GM18870 (cell line): ENCODE results near the gene MYCBP2.
"Not testable (repeated sequence)": the region's sequence is repeated elsewhere in the genome, so short reads cannot be mapped to it uniquely, and the experiment has no call there.

Source experiments
- ATAC-seq: cut with Tn5 transposase; IDR thresholded peaks from one replicate; pipeline ENCODE4 v1.9.1; 2021; ENCODE audit warnings: moderate library complexity; ENCODE audit not compliant: unreplicated experiment

The MYCBP2 gene

DNA sequence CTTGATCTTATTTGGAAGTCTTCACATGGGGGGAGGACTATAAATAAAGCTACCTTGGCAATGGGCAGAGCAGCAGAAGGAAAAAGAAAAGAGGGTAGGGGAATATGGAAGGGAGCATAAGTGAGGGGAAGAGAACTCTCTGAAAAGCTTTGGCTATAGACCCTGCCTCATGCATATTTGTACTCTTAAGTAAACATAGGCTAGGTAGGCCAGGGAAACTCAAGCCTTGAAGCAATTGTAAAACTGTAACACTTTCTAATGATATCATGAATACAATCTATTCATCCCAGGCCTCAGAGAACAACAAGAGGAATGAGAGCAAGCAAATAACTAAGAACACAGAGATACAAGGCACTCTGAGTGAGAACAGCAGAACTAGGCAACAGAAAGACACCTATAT is 20.4 kb downstream of the MYCBP2 start:
- ATAC-seq: no peak

DNA sequence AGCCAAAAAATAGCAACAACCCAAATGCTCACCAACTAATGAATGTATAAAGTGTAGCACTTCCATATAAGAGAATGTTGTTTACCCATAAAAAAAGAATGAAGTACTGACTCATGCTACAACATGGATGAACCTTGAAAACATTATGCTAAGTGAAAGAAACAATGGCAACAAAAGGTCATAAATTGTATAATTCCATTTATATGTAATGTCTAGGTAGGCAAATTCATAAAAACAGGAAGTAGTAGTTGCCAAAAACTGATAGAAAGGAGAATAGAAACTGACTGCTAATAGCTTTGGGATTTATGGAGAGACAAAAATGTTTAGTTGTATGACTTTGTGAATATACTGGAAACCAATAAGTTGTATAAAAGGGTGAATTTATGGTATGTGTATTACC is 21.6 kb downstream of the MYCBP2 start:
- ATAC-seq: no peak

DNA sequence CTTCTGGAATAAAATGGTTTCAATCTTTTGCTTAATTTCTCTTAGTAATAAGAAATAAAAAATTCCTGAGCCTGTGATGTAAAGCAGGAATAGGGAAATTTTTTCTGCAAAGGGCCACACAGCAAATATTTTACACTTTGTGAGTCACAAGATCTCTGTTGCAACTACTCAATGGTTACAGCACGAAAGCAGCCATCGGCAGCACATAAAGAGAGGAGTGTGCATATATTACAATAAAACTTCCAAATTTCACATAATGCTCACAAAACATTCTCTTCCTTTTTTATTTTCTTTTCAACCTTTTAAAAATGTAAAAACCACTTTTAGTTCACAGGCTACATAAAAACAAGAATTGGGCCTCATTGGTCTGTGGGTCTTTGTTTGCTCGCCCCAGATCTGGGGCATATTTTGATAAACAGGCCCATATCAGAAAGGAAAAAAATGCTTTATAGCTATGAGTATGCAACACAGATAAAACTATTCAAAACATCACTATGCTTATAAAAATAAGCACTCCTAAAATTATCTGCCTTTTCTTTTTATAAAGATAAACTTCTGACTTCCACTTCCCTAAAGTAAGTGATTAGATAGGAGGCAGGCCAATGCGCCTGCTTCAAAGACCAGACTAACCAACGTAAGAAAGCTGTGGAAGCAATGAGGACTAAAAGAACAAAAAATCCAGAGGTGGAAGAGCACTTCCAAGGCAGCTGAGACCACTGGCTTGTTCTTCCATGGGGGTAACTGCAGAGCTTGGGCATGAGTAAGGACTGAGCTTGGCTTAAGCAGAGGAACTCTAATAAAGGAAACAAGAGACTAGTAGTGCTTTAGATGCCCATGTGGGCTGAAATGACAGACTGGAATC is 26.5 kb downstream of the MYCBP2 start:
- ATAC-seq: no peak

DNA sequence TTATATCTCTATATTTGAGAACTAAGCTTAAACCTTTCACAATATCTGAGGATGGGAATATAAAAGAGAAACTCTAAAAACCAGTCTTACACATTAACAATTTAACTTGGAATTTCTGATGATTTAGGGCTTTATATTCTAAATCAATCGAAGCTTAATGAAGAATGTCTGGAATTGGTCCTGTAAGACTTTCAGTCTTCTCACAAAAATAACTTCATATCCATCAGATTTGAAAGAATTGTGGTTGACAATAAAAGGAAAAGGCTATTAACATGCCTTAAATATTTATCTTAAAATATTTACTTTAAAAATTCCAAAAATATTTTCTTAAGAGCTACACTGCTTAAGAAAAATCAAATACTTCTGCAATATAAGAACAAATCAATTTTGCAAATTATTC is 27.3 kb downstream of the MYCBP2 start:
- ATAC-seq: no peak

DNA sequence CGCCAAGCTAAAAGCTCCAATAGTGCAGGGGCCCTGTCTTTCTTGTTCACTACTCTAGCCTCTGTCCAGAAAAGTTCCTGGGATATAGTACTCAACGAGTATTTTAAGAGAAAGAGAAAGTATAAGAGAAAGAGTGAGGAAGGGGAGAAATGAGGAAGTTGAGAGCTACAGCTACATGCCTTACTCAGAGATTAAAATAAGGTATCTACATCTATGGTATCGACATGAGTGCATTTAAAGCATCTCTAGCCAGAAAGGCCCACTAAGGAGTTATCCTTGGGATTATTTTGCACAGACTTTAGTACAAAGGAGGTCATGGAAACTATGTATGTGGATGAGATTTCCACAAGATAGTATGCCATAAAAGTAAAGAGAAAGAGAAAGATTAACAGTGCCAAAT is 28.5 kb downstream of the MYCBP2 start:
- ATAC-seq: peak; percentile 82

DNA sequence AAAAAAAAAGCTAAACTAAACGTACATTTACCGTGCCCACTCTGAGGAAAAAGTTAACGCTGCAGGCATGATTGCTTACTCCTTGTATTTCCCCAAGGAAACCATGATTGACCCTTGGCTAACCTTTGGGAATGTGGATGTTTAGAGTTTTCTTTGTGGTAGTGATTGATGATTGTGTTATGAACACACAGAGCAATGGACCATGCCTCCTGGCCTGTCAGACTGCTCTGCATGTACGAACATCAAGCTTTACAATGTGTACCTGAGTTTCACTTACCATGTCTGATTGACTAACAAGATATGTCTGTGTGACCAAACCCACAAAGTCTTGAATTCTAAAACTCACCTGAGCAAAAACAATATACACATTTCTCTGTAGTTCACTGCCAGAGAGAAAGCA is 35.1 kb downstream of the MYCBP2 start:
- ATAC-seq: no peak

DNA sequence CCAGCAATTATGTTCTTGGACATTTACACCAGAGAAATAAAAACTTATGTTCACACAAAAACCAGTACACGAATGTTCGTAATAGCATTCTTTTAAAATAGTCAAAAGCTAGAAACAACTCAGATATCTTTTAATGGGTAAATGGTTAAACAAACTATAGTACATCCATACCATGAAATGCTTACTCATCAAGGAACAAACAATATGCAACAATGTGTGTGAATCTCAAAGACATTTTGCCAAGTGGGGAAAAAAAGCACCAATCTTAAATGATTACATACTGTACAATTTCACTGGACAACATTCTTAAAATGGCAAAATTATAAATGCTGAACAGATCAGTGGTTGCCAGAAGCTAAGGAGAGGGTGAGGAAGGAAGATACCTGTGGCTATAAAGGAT is 36.6 kb downstream of the MYCBP2 start:
- no peak for ATAC-seq

DNA sequence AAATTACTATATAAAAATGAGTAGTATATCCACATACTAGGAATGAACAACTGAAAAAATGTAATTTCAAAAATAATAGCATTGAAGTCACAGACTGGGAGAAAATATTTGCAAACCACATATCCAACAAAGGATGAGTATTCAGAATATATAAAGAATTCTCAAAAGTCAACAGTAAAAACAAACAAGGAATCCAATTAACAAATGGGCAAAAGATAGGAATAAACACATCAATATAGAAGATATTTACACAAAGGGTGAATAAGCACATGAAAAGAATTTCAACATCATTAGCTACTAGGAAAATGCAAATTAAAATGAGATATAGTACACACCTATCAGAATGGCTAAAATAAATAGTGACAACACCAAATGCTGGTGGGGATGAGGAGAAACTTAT is 37.0 kb downstream of the MYCBP2 start:
- no peak for ATAC-seq

DNA sequence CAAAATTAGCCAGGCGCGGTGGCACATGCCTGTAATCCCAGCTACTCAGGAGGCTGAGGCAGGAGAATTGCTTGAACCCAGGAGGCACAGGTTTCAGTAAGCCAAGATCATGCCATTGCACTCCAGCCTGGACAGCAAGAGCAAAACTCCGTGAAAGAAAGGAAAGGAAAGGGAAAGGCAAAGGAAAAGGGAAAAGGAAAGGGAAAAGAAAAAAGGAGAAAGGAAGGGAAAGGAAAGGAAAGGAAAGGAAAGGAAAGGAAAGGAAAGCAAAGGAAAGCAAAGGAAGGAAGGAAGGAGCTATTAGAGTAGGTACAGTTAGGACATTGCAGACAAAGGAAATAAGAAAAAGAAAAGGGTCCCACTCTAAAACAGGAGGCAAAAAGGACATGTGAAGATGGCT is 41.3 kb downstream of the MYCBP2 start:
- ATAC-seq: not testable (repeated sequence)

DNA sequence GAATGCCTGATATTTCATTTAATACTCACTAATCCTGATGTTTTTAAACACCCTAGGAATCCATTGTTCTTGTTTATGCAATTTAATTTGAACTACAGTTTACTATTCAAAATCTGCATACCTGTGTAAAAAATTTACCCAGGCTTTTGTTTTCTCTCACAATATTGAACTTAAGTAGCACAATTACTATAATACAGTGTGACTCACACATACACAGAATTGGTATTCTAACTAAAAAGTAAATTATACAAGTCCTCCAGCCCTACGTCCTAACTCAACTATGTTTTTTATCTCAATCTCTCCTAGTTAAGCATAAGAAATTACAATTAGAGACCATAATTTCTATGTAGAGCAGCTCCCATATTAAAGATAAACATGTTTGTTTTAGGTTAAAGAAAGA is 41.8 kb downstream of the MYCBP2 start:
- no peak for ATAC-seq

DNA sequence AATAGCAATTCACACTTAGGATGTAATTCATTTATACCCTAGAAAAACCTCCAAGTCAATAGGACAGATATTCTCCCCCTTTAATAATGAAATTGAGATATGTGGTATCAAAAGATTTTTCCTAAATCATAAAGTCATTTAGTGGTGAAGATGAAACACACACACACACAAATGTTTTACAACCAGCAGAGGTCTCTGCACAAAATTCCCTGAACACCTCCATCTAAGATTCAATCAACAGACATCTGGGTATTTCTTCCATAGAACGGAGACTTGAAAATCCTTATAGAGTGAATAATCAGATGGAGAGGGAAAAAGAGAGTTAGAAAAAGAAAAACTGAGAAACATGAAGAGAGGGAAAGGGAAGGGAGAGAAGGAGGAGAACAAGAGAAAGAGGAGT is 52.8 kb downstream of the MYCBP2 start:
- no peak for ATAC-seq

DNA sequence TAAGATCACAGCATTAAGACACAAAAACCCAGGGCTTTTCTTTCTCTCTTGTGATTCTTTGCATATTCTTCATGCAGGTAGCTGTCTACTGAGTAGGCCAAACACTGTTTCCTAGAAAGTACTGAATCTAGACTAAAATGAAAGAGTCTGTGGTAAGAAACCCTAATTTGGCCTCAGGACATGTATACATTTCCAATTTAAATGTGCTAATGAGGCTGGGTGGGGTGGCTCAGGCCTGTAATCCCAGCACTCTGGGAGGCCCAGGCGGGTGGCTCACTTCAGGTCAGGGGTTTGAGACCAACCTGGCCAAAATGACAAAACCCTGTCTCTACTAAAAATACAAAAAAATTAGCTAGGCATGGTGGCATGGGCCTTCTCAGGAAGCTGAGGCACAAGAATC is 57.8 kb downstream of the MYCBP2 start:
- ATAC-seq: no peak

DNA sequence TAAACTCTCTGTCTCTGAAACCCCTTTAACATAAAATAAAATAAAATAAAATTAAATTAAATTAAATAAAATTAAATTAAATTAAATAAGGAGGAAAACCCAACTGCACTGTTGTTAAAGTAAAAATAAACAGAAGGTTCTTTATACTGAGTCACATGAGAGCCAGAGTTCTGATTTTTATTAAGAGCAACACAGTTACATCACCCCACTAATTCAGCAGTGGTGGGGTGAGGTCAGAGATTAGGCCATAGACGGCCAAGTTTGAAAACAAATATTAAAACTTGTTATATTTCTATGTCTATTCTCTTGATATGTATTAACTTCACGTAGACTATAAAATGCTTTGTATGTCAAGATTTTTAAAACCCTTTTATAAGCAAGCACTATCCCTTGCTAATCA is 59.5 kb downstream of the MYCBP2 start:
- ATAC-seq: no peak

DNA sequence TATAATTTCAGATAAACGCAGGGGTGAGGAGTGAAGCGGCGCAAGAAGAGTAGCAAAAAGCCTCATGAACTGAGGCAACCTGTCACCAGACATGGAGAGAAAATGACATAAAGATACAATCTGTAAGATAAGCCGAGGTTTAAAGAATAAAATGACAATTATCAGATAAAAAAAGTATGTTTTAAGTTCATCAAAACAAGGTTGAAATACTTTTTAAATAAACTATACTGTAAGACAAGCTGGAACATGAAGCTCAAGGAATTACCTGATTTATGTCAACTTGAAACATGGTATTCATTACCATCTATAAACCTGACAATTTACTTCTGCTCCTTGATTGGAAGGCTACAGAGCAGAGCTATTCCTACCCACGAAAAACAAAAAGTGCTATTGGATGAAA is 61.6 kb downstream of the MYCBP2 start:
- no peak for ATAC-seq

DNA sequence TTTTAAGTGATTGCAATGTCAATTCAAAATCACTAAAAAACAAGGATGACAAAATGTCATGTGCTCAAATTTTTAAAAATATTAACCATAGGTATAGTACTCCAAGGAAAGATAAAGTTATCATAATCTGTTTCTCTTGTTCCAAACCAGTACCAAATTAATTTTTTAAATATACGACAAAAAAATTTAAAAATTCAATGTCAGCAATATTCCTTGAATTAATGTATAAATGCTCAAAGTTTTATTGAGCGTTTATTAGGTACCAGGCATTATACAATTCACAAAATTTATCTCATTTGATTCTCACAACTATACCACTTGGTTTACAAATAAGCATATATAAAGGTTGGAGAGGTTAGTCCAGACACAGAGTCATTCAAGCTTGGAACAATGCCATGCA is 64.7 kb downstream of the MYCBP2 start:
- no peak for ATAC-seq

DNA sequence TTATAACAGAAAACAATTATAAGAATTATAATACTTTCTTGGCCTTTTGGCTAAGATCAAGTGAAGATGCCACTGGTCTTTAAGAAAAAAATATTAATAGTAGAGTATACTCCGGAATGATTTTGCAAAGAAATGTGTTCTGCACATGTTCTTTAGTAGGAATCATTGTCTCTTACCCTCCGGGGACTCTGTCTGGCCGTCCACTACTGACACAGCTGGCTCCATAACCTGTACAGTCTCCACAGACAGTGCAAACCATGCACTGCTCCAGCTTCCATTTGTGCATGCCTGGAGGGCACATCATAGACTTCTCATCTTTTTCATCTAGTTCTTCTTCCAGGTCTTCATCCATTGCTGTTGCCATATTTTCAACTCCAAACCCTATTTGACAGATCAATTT is 75.9 kb downstream of the MYCBP2 start:
- no peak for ATAC-seq

DNA sequence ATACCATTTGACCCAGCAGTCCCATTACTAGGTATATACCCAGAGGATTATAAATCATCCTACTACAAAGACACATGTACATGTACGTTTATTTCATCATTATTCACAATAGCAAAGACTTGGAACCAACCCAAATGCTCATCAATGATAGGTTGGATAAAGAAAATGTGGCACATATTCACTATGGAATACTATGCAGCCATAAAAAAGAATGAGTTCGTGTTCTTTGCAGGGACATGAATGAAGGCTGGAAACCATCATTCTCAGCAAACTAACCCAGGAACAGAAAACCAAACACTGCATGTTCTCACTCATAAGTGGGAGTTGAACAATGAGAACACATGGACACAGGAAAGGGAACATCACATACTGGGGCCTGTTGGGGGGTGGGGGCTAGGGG is 81.7 kb downstream of the MYCBP2 start:
- ATAC-seq: not testable (repeated sequence)

DNA sequence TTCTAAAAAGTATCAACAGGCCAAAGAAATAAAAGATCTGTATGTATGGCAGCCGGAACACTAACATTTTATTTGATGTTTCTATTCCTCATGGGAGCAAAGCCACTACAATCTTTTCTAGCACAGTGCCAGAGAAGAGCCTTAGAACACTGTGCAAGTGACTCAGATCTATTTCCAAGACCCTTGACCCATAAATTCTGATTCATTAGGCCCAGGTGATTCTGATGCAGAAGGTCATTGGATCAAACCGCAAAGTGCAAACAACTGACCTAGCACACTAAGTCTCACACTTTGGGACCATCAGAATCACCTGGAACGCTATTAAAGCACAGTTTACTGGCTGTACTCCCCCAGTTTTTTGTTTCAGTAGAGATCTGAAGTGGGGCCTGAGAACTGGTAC is 87.6 kb downstream of the MYCBP2 start:
- no peak for ATAC-seq

DNA sequence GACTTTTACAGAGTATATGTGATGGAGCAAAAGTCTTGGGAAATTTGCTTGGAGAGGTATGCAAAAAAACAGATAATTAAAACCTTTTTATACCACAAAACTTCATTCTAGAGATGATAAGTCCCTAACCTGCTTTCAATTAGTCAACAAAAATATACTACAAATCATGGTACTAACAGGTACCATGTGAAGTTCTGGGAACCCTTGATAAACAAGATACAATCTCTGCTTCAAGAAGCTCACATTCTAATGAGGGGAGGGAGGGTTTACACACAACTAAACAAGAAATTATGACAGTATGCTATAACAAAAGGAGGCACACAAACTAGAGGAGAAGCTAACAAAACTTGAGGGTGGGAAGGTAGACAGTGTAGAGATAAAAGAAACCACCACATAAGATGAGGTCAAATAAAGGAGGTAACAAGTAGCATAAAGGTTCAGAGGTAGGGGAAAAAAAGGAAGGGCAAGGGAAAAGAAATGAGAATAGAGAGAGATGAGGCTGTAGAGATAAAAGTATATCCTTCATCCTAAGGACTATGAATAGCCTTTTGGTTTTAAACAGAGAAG is 91.4 kb downstream of the MYCBP2 start:
- ATAC-seq: no peak

DNA sequence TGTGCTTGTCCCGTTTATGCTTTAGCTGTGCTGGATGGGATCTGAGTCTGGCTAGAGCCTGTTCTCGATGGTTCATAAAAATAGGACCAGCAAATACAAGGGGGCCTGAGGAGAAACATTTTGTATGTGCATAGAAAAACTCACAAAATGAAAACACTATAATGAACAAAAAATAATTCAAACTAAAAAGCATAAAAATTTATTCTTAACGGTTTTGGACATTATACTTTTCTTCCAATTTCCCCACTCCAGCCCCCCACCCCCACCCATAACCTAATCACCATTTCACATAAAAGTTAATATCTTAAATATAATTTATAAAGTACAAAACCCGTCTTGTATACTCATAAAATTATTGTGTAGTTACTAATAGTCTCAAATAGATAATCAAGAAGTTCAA is 93.7 kb downstream of the MYCBP2 start:
- ATAC-seq: no peak

DNA sequence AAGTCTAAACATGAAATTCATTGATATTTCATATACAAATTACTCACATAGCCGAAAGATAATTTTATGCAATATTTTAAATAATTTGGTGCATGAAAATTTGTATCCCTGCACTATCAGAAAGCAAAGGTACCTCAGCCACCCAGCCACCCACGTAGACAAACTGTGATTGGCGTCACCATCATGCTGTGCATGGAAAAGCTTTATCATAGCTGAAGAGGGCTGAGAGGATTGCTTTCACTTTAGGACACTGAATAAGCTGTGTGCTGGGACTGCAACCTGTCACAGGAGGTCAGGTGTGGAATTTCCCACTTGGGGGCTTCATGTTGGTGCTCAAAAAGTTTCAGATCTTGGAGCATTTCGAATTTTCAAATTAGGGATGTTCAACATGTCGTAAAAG is 96.3 kb downstream of the MYCBP2 start:
- no peak for ATAC-seq

DNA sequence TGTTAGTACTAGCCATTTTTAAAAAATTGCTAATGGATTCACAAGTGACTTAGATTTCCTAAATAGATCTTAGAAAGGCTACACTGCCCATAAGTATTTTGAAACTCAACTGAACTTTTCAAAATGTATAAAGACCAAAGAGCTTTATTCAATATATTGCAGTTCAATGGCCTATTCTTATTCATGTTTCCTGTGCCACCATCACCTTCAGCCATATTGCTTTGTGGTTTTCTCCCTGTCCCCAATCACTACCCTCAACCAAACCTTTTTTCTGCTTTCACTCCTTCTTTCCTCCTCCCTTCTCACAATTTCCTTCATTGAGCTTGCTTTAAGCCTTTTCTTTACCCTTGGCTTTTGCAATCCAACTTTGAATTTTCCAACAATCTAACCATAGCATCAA is 100.9 kb downstream of the MYCBP2 start:
- no peak for ATAC-seq

DNA sequence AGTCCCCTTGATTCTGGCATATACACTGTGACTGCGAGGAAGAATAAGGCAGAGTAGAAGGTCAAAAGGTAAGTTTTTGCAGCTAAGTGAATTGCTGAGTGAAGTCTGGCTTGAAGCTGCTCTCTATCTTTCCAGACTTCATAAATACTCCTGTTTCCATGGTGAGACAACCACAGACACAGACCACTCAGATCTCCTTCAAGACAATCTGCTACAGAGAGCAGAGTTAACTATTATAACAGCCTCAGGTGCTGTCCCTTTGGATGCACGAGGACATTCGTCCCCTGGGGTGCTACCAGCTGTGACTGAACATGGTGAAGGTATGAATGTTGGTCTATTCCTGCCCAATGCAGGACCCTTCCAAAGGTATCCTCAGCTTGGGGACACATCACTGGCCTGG is 104.0 kb downstream of the MYCBP2 start:
- no peak for ATAC-seq
